K562 (cell line): Measurements from ENCODE around the gene UCP1. TPM values are rescaled to one million over a fixed set of nuclear protein-coding genes. Genes with fewer than 3 reads are reported as not detected.

Source experiments
- ASH1L ChIP-seq: fragments of 450-650 bp; IDR thresholded peaks from 2 replicates; pipeline ENCODE4 v1.6.1; 2018; ENCODE audit warnings: borderline replicate concordance, mild to moderate bottlenecking, low read depth; ENCODE audit not compliant: partially characterized antibody
- CHAMP1 ChIP-seq: fragments of 450-650 bp; IDR thresholded peaks from 2 replicates; pipeline ENCODE4 v1.6.1; 2016; ENCODE audit warnings: mild to moderate bottlenecking
- CREM ChIP-seq: IDR thresholded peaks from 2 replicates; pipeline ENCODE4 v1.6.1; 2014; ENCODE audit warnings: antibody characterized with exemption, low read depth
- DEAF1 ChIP-seq: fragments of 450-650 bp; formaldehyde crosslinking; IDR thresholded peaks from 2 replicates; pipeline ENCODE4 v1.4.0; 2020; ENCODE audit warnings: mild to moderate bottlenecking, moderate library complexity
- ELF2 ChIP-seq: fragments of 250-450 bp; sonication (Bioruptor Pico); IDR thresholded peaks from 2 replicates; pipeline ENCODE4 v1.5.0; 2021; ENCODE audit warnings: mild to moderate bottlenecking
- GATAD2A ChIP-seq: fragments of 450-650 bp; IDR thresholded peaks from 2 replicates; pipeline ENCODE4 v1.6.1; 2017
- HEY1 ChIP-seq: fragments of 250-450 bp; sonication (Bioruptor Pico); IDR thresholded peaks from 2 replicates; pipeline ENCODE4 v1.5.0; 2020; ENCODE audit warnings: mild to moderate bottlenecking, moderate library complexity, borderline replicate concordance
- HMGXB4 ChIP-seq: sonication (generic); formaldehyde crosslinking; IDR thresholded peaks from 2 replicates; pipeline ENCODE4 v1.8.1; 2023; ENCODE audit warnings: mild to moderate bottlenecking, missing genetic modification reagents
- HNRNPL ChIP-seq: fragments of 200-400 bp; formaldehyde crosslinking; IDR thresholded peaks from 2 replicates; pipeline ENCODE4 v1.6.1; 2017; ENCODE audit warnings: low read depth, mild to moderate bottlenecking, low read length
- IRF1 ChIP-seq: sonication (generic); formaldehyde crosslinking; IDR thresholded peaks from 2 replicates; pipeline ENCODE4 v1.8.0; 2022; ENCODE audit warnings: missing genetic modification reagents, mild to moderate bottlenecking, borderline replicate concordance
- IRF9 ChIP-seq: fragments of 450-650 bp; IDR thresholded peaks from 2 replicates; pipeline ENCODE4 v1.6.1; 2016; ENCODE audit warnings: missing biosample characterization, missing genetic modification characterization
- MLLT1 ChIP-seq, 2 experiments: fragments of 450-650 bp; IDR thresholded peaks; 2 replicates each; pipeline ENCODE4 v1.6.1; 2016
- RFX7 ChIP-seq: fragments of 250-450 bp; sonication (Bioruptor Pico); IDR thresholded peaks from 2 replicates; pipeline ENCODE4 v1.5.1; 2021; ENCODE audit warnings: mild to moderate bottlenecking
- RUNX1 ChIP-seq: sonication (generic); IDR thresholded peaks from 2 replicates; pipeline ENCODE4 v1.6.1; 2016; ENCODE audit warnings: antibody characterized with exemption, low read depth
- SAFB ChIP-seq: fragments of 200-400 bp; formaldehyde crosslinking; IDR thresholded peaks from 2 replicates; pipeline ENCODE4 v1.6.1; 2017; ENCODE audit warnings: low read depth, low read length, borderline replicate concordance
- SREBF2 ChIP-seq: sonication (generic); formaldehyde crosslinking; IDR thresholded peaks from 2 replicates; pipeline ENCODE4 v1.4.0; 2020; ENCODE audit warnings: mild to moderate bottlenecking, missing genetic modification reagents
- TCF7L2 ChIP-seq: fragments of 150-350 bp; IDR thresholded peaks from 2 replicates; pipeline ENCODE4 v1.6.1; 2016; ENCODE audit warnings: low read depth, mild to moderate bottlenecking, low read length, moderate library complexity
- ZNF12 ChIP-seq: sonication (generic); formaldehyde crosslinking; IDR thresholded peaks from 2 replicates; pipeline ENCODE4 v1.4.0; 2020; ENCODE audit warnings: mild to moderate bottlenecking, missing genetic modification reagents
- ZNF124 ChIP-seq: sonication (generic); formaldehyde crosslinking; IDR thresholded peaks from 2 replicates; pipeline ENCODE4 v1.8.1; 2022; ENCODE audit warnings: missing genetic modification reagents
- ZNF143 ChIP-seq: sonication (generic); formaldehyde crosslinking; IDR thresholded peaks from 2 replicates; pipeline ENCODE4 v1.9.0; 2022; ENCODE audit warnings: mild to moderate bottlenecking, missing genetic modification reagents
- ZNF707 ChIP-seq: fragments of 250-450 bp; sonication (Bioruptor Pico); conservative IDR thresholded peaks from 2 replicates; pipeline ENCODE4 v1.8.0; 2022; ENCODE audit warnings: inconsistent platforms, mild to moderate bottlenecking, moderate library complexity
- polyA plus RNA-seq, 8 experiments: library from polyadenylated mRNA; depleted of rRNA in 4 of 8; stranded (reverse) in 5 of 8; unstranded in 3 of 8; fragments of >200 nt; fragmentation: Nextera tagmentation in 2 of 8; fragmentation: Illumina TruSeq in 1 of 8; extraction: Ambion mirVana in 2 of 8; extraction: Trizol in 1 of 8; gene quantifications; 2 replicates each; pipeline versions ENCODE4 v1.2.1 to v1.2.3, GENCODE V29; 2011 to 2014; ENCODE audit warnings: inconsistent platforms in 1 of 8, missing spikeins in 1 of 8
- total RNA-seq, 7 experiments: library from RNA; depleted of rRNA in 6 of 7; stranded (reverse); fragments of >200 nt in 6 of 7; fragmentation: Illumina TruSeq in 2 of 7; extraction: Trizol in 2 of 7; gene quantifications; 2 replicates each; pipeline versions ENCODE4 v1.2.1 to v1.2.3, GENCODE V29; 2011 to 2021; ENCODE audit warnings: low replicate concordance in 1 of 7

The UCP1 gene
- total and polyA plus RNA-seq, 9 of the 15 experiments (the other 6 are each of a cell fraction or from before 2014, with no cell fraction given), result not detected

GRCh38 chr4:140529434-140529833, 39.3 kb downstream of the UCP1 start (continued):
- TF ChIP-seq ASH1L, result no peak
- TF ChIP-seq RFX7, result no peak
- TF ChIP-seq GATAD2A, result no peak
- TF ChIP-seq IRF1, result no peak
- TF ChIP-seq MLLT1 (IDR thresholded peaks at IDR 0.05), result peak; percentile 46 to 64; a peak in 1 of 4 replicates
- no peak for TF ChIP-seq ELF2 (CRISPR knock-in tag)
- no peak for TF ChIP-seq DEAF1
- TF ChIP-seq IRF9 (tag), result no peak
- TF ChIP-seq SAFB, result no peak
- no peak for TF ChIP-seq HEY1 (CRISPR knock-in tag)
- TF ChIP-seq CREM, result peak; percentile 60
- no peak for TF ChIP-seq HNRNPL
- no peak for TF ChIP-seq SREBF2 (CRISPR knock-in tag)
- TF ChIP-seq RUNX1, result no peak
- TF ChIP-seq ZNF124 (CRISPR knock-in tag), result no peak
- peak; percentile 89 for TF ChIP-seq CHAMP1
- no peak for TF ChIP-seq ZNF143 (CRISPR knock-in tag)
- no peak for TF ChIP-seq ZNF12 (CRISPR knock-in tag)
- no peak for TF ChIP-seq ZNF707 (CRISPR knock-in tag)
- TF ChIP-seq HMGXB4 (CRISPR knock-in tag), result no peak
- no peak for TF ChIP-seq TCF7L2
